GM18951 (cell line): ENCODE results near the gene MT1G.
"Not testable (repeated sequence)": the region's sequence is repeated elsewhere in the genome, so short reads cannot be mapped to it uniquely, and the experiment has no call there.

Experiments used
- POLR2A ChIP-seq: IDR thresholded peaks from 4 replicates; pipeline ENCODE4 v1.6.1; 2011; ENCODE audit warnings: mild to moderate bottlenecking; ENCODE audit not compliant: insufficient read length, insufficient read depth; ENCODE audit errors: extremely low read depth
- in situ Hi-C: fragments of 300-500 bp; cut with MboI; formaldehyde crosslinking; loops from one replicate; pipeline ENCODE4 v1.12.0; 2022; ENCODE audit warnings: low sequenced_read_pairs, mixed read lengths, inconsistent platforms; ENCODE audit not compliant: unreplicated experiment

MT1G gene

DNA sequence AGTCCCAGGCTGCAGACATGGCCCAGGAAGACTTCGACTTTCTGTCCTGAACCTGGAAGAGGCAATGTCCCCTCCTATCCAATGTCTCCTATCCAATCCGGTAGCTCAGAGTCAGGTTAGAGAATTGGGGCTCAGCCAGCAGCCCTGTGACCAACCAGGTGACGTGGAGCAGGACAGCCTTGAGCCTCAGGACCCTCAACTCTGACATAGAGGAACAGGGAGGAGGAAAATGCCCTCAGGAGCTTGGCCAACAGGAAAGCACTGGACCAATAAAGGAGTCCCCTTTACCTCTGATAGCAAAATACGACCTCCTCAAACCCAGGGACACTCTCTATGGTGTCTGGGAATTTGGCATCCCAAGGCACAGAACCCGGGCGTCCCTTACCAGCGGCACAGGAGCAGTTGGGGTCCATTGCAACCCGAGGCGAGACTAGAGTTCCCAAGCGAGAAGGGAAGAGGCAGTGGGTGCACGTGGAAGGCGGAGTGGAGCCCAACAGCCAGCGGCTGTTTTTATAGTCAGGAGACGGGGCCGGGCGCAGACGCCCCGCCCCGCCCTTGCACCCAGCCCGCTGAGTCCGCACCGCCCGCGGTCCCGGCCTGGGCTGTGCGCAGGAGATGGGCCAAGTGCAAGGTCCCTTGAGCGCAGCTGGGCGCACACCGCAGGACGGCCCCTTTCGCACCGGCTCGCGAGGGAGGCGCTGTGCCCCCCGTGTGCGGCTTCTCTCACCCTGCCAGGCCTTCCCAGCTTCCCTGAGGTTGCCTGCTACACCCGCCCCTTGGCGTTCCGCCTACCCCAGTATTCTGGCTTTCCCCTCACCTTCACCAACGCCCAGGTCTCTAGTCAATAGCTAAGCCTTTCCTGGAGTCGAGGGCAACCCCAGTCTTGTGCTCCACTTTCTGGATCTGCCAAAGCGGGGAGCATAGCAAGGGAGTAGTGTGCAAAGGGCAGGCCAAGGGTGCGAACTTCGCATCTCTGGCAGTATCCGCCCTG, at the start of gene MT1G:
Gene MT1G, minus strand, starts transcription at position 485 of the 991 bp plus-strand sequence. Its CDS starts 72 bp downstream, at position 413.
- in situ Hi-C loops, result no loop called here

DNA sequence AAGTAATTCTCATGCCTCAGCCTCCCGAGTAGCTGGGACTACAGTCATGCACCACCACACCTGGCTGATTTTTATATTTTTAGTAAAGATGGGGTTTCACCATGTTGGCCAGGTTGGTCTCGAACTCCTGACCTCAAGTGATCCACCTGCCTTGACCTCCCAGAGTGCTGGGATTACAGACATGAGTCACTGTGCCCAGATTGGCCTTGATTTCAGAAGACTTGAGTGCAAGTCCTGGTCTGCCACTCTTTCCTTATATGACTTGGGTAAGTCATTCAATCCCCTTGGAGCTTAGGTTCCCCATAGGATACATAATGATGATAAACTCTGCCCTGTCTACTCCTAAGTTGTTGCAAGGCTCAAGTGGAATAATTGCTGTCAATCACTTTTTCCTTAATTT, 49.7 kb upstream of the MT1G start:
- in situ Hi-C loops, result not testable (repeated sequence)

More for the DNA sequence above, at the start of gene MT1G:
- no peak for TF ChIP-seq POLR2A

DNA sequence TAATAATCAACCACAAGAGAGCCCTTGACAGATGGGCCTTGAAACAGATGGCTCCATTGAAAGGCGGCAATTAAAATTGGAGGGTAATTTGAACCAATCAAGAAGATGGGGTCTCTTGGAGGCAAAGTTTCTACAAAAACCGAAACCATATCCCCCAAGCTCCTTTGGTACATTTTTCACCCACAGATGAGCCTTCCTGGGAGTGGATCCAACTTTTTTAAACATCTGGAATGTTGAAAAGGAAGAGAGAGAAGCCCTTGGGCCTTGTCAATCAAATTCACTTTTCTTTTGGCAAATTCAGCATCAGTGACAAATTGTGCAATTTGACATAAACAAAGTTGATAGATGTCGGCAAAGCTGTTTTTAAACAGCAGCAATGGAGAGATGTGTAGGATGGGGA, 48.9 kb upstream of the MT1G start:
- in situ Hi-C loops, result no loop called here
- no peak for TF ChIP-seq POLR2A

DNA sequence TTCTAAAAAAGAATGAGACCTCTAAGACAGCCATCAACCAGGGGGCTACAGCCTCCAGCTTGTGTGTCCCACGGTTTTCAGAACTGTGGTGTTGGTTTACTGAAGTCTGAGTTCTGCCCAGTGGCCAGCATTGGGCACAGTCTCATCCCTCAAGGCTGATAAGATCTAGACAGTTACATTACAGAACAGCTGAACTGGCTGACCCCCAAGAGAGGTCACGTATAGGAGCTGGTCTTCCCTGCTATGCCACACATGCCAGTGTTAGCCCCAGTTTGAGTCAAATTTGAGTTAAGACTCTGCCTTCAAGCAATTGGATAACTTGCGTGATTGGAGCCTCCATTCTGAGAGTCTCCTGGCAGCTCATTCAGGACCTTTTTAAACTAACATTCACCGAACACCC, 47.3 kb upstream of the MT1G start:
- in situ Hi-C loops, result no loop called here
- no peak for TF ChIP-seq POLR2A

DNA sequence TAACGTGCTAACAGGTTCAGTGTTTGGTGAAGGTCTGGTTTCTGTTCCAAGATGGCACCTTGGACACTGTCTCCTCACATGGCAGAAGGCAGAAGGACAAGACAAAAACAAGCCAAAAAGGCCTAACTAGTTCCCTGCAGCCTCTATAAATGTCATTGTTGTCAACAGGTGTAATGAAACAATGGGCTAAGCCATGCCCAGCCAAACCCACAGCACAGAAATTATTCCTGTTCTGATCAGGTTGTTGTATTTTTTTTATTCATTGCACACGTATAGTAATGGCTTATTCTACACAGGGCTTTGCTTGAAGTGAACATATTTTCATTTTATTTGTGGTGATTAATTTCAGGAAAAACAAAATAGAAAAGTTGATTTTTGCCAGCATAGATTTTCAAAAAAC, 45.9 kb upstream of the MT1G start:
- no peak for TF ChIP-seq POLR2A
- in situ Hi-C loops, result no loop called here

DNA sequence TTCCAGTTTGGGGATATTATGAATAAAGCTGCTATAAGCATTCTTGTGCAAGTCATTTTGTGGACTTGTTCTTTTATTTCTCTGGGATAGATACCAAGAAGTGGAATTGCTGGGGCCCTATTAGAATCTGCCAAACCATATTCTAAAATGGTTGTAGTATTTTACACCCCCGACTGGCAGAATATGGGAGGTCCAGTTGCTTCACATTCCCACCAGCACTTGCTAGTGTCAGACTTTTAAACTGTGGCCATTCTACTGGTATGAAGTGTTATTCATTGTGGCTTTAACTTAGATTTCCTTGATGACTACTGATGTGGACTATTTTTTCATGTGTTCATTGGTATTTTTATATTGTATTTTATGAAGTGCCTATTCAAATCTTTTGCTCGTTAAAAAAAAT, 44.0 kb upstream of the MT1G start:
- in situ Hi-C loops, result no loop called here
- TF ChIP-seq POLR2A, result no peak

DNA sequence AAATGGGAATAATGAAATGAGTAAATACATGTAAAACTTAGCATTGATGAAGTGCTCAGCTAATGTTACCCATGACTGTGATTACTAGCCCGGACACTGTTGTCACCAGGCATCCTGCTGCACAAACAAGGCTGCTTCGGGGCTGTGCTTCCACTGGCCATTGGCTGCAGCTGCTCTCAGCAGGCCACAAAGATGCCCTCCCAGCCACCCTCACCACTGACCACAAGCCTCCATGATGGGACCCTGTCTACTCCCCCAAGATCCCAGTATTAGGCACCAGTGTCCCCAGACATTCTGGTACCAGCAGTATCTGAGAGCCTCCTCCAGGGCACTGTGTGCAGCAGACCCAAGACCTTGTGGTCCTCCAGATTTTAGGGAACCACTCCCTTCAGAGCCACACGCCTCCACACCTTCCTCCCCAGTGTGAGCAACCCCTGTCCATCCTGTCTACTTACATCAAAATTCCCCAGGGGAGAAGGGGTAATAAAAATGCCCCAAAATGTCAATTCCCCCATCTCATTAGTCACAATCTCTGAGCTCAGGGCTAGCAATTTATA, 42.4 kb upstream of the MT1G start:
- no peak for TF ChIP-seq POLR2A

DNA sequence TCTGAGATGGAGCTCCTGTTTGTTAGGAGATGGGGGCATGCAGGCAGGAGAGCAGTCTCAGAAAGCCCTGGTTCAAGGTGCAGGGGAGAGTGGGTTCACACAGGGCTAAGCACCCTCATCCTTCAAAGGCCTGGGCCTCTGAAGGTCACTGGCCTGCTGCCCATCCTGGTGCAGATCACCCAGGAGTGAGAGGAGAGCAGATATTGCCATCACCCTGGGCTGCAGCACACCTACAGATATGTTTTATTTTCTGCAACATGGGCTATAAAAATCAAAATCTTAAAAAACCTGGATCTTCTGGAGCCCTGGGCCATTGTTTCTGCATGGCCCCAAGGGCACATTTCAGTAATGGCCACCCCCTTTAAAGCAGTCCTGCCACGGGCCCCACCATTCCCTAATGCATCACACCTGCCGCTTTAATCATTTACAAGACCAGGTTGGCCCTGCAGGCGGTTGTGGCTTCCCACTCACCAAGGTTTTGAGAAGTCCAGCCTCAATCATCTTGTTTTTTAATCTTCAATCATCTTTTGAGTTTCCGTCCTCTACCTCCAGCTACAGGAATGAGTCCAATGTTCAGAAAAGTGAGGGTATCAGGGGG, 41.7 kb upstream of the MT1G start:
- in situ Hi-C loops, result no loop called here
- no peak for TF ChIP-seq POLR2A

More for the DNA sequence above, 42.4 kb upstream of the MT1G start:
- in situ Hi-C loops, result no loop called here

DNA sequence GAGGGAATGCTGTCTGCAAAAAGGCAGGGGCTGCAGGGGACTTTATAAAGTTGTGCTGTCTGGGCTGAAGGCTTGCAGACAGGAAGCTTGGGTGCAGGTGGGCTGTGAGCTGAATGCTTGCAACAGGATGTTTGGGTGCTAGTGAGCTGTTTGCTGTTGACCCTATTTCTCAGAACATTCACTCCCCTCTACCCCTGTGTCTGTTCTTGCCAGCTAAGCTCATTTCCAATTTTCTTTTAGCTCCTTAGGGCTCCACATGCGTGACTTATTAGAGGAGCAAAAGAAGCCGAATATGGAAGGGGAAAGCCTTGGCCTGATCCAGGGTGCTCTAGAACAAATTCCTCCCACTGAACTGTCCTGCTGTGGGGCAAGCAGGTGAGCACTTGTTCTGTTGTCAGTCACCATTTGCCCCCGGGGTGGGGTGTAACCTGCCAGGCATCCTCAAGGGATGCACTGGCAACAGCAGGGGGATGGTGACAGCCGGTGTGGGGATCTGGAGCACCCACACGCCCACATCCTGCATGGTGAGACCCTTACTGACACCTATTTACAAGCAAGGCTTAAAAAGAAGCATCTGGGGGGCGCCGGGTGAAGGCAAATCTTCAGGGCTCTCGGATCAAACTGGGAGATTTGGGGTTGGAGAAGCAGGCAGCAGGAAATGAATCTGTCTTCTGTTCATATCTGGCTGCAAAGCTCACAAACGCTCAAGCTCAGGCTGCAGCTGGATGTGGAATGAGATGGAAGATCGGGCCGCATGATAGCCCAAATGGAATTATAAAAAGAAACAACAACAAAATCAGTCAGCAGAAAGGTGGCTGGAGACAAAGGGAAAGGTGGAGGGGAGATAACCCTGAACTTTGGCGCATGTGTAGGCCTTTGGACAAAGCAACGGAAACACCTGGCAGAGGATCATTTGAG, 40.9 kb upstream of the MT1G start:
- in situ Hi-C loops, result no loop called here
- TF ChIP-seq POLR2A, result no peak

DNA sequence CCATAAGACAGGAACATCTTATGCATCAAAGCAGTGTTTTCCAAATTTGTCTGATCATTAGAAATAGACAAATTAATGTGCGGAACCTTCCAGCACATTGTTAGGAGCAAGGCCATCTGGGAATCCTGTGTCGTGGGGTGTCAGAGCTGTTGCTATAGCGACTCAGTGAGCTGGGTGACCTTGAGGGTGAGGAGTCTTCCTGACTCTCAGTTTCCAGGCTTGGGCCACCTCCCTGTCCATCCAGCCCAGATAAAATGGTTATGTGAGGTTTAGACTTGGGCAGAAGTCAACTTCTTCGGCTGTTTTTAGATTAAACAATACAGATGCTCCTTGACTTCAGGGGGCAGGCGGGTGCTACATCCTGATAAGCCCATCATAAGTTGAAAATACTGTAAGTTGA, 35.0 kb upstream of the MT1G start:
- in situ Hi-C loops, result no loop called here
- TF ChIP-seq POLR2A, result no peak

DNA sequence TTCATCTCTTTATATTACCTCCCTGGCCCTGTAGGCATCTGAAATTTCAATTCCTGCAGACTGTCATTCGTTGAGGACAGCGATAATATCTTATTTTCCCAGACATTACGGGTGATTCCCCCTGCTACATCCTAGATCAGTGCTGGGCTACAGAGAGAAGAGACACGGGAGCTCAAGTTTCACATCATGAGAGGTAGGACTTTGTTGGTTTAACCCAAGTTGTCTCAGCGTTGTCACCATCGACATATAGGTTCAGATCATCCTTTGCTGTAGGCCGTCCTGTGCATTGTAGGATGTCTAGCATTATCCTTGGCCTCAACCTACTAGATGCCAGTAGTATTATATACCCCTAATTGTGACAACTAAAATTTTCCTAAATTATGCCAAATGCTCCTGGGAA, 33.7 kb upstream of the MT1G start:
- TF ChIP-seq POLR2A, result no peak
- in situ Hi-C loops, result no loop called here

DNA sequence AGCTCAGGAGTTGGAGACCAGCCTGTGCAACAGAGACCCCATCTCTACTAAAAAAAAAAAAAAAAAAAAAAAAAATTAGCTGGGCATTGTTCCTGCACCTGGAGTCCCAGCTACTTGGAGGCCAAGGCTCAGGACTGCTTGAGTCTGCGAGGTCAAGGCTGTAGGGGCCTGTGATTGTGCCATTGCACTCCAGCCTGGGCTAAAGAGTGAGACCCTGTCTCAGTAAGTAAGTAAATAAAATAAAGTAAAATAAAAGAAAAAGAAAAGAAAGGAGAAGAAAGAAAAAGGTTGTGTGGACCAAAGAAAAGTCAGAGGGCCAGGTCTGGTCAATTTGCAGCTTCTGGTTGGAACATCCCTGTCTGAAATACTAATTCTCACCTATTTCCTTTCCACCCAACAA, 32.8 kb upstream of the MT1G start:
- in situ Hi-C loops, result no loop called here
- TF ChIP-seq POLR2A, result no peak

DNA sequence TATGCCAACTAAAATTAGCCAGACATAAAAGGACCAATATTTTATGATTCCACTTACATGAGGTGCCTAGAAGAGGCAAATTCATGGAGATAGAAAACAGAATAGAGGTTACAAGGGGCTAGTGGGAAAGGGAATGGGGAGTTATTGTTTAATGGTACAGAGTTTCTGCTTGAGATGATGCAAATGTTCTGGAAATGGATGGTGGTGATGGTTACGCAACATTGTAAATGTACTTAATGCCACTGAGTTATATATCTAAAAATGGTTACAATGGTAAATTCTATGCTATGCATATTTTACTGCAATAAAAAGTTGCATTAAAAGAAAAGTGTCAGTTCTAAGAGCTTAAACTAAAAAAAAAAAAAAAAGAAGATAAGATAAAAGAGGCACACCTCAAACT, 32.3 kb upstream of the MT1G start:
- no peak for TF ChIP-seq POLR2A
- in situ Hi-C loops, result no loop called here
